Naive B cell (primary cell): ENCODE results near the gene RBMS3. TPM values are rescaled to one million over a fixed set of nuclear protein-coding genes. Genes with fewer than 3 reads are reported as not detected.

Experiments
- ATAC-seq, 2 donors: fragments of 150-1000 bp; cut with Tn5 transposase; 2 replicates each; pipeline ENCODE4 v1.10.0; 2021; ENCODE audit warnings: low read depth in 2 of 2, mild to moderate bottlenecking in 2 of 2, moderate library complexity in 2 of 2
- DNase-seq: peaks from one replicate; pipeline ENCODE4 v3.0.0; 2022
- H3K27ac Mint-ChIP-seq, 6 donors: one replicate each; pipeline ENCODE4 v1.8.0; 2020 to 2022; ENCODE audit warnings: mild to moderate bottlenecking in 6 of 6, mixed read lengths in 6 of 6, moderate library complexity in 5 of 6, inconsistent platforms in 2 of 6
- H3K27me3 Mint-ChIP-seq, 3 donors: one replicate each; pipeline ENCODE4 v1.8.0; 2021 to 2022; ENCODE audit warnings: mixed read lengths in 3 of 3, mild to moderate bottlenecking in 1 of 3
- H3K36me3 Mint-ChIP-seq, 2 donors: one replicate each; pipeline ENCODE4 v1.8.0; 2020 to 2022; ENCODE audit warnings: mixed read lengths in 2 of 2, inconsistent platforms in 1 of 2, mild to moderate bottlenecking in 1 of 2
- H3K4me1 Mint-ChIP-seq, 3 donors: one replicate each; pipeline ENCODE4 v1.8.0; 2020 to 2022; ENCODE audit warnings: mixed read lengths in 3 of 3, inconsistent platforms in 1 of 3, mild to moderate bottlenecking in 1 of 3, moderate library complexity in 1 of 3
- H3K4me3 Mint-ChIP-seq, 8 donors: one replicate each; pipeline ENCODE4 v1.8.0; 2020 to 2022; ENCODE audit warnings: mild to moderate bottlenecking in 8 of 8, mixed read lengths in 8 of 8, moderate library complexity in 8 of 8, inconsistent platforms in 2 of 8
- H3K9me3 Mint-ChIP-seq, 7 donors: one replicate each; pipeline ENCODE4 v1.8.0; 2020 to 2022; ENCODE audit warnings: mixed read lengths in 7 of 7, mild to moderate bottlenecking in 5 of 7, inconsistent platforms in 2 of 7, moderate library complexity in 1 of 7
- polyA plus RNA-seq, 6 donors: library from polyadenylated mRNA; unstranded; fragments of 300-500 nt; fragmentation: Illumina TruSeq; gene quantifications; one replicate each; pipeline ENCODE4 v1.2.3, GENCODE V29; 2021; ENCODE audit warnings: low read depth in 6 of 6

The RBMS3 gene
- polyA plus RNA-seq, 6 donors from 2014 or later: 0.12 to 1.3 (median 0.45) TPM; not detected in 3

DNA sequence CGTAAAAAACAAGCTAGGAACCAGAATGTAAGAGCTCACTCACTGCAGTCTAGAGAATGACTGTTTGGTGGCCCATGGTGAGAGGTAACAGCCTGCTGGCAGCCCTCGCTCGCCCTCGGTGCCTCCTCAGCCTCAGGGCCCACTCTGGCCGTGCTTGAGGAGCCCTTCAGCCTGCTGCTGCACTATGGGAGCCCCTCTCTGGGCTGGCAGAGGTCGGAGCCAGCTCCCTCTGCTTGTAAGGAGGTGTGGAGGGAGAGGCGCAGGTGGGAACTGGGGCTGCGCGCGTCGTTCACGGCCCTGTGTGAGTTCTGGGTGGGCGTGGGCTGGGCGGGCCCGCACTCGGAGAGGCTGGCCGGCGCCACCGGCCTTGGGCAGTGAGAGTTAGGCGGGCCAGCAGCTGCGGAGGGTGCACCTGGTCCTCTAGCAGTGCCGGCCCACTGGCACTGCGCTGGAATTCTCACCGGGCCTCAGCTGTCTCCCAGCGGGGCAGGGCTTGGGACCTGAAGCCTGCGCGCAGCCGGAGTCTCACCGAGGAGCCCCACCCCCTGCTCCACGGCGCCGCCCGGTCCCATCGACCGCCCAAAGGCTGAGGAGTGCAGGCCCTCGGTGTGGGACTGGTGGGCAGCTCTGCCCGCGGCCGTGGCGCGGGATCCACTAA is 420.6 kb downstream of the RBMS3 start:
- no peak overlapping the region for H3K4me3 Mint-ChIP-seq
- peaks cover 0 to 3% (median 0%) of the 10 kb centered on the region in 3 donors for H3K27me3 Mint-ChIP-seq
- H3K4me1 Mint-ChIP-seq: no peaks in the 10 kb centered on the region
- H3K27ac Mint-ChIP-seq: no peak overlapping the region
- ATAC-seq (no peak), DNase-seq (no peak)
- H3K36me3 Mint-ChIP-seq: no peaks in the 10 kb centered on the region
- H3K9me3 Mint-ChIP-seq: peaks cover 0 to 20% (median 9%) of the 10 kb centered on the region in 7 donors

DNA sequence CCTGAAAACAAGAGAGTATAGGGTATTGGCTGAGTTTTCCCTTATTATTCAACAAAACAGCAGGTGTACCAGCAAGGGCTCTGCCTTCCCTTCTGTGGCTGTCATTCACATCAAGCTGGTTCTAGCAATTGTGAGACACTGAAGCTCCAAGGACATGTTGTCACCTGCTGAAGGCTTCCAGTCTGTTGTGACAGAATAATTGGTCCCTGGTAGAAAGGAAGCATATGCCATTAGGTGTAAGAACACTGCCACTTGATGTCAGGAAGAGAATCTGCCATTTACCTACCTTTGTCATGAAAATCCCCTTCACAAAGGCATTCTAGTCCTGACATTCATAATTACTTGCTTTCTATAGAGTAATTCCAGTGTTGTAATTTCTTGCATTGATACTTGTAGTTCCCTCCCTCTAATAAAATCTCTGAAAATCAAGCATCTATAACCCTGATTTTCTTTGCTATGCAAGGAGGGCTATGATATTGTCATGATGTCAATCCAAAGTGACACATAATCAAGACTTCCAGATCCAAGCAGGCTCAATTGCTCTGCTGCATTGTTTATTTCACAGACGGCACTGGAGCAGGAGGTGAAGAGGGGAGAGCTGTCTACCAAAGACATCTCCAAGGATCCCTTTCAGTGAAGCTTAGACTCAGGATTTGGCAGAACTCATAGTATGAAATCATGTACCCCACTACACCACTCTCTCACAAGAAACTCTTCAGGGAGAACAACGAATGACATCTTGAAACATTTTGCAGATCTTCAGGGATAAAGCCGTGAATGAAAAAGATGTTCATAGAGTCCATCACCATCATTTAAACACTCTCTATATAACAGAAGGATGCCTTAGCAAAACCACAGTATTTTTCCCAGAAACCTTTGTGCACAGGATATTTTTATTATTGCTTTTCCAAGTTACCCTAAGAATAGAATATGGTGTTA is 425.3 kb downstream of the RBMS3 start:
- Mint-ChIP-seq H3K27ac (no peak overlapping the region), H3K9me3 (peaks cover 0 to 5% (median 3%) of the 10 kb centered on the region in 7 donors), H3K4me3 (no peak overlapping the region), H3K27me3 (peaks cover 0 to 3% (median 0%) of the 10 kb centered on the region in 3 donors), H3K36me3 (no peaks in the 10 kb centered on the region), H3K4me1 (no peaks in the 10 kb centered on the region)
- DNase-seq (no peak), ATAC-seq (no peak)

DNA sequence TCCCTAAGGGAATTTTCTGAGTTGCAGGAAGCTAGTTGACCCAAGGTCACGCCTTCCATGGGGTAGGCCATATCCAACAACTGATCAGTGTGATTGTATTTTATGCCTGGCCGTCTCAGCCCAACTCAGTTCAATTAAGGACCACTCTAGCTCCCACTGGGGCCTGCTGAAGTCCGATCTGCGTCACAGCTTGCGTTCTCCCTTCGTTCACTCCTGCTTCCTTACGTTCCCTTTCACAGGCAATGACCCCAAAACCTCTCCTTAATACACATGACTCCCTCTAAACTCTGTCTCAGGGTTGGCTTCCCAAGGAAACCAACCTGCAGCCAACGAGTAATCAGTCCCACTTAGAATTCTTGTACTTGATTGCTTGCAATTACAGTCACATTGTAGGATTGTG is 428.0 kb downstream of the RBMS3 start:
- ATAC-seq (no peak), DNase-seq (no peak)
- Mint-ChIP-seq H3K9me3 (no peaks in the 10 kb centered on the region), H3K27me3 (no peaks in the 10 kb centered on the region), H3K4me3 (no peak overlapping the region), H3K36me3 (no peaks in the 10 kb centered on the region), H3K27ac (no peak overlapping the region), H3K4me1 (no peaks in the 10 kb centered on the region)

DNA sequence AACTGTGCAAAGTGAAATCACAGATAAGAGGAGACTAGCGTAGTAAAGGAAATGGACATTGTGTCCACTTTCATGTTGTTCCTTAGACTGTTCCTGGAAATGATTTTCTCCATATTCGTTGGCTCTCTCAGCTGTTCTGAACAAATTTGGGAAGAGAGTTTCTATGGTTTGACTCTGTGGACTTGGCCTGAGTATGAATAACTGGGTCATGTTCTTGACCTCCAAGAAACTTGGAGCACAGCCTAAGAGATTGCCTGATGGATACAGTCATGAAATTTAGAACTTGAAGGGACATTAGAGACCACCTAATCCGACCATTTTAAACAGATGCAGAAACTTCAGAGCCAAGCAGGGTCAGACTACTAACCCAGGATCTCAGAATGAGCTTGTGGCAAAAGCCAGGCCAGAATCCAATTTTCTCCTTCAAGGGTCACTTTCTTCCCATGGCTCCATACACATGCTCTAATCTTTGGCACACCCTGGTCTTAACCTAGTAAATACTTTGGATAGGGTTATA is 430.4 kb downstream of the RBMS3 start:
- H3K9me3 Mint-ChIP-seq: no peaks in the 10 kb centered on the region
- no peaks in the 10 kb centered on the region for H3K27me3 Mint-ChIP-seq
- no peak overlapping the region for H3K27ac Mint-ChIP-seq
- H3K36me3 Mint-ChIP-seq: no peaks in the 10 kb centered on the region
- no peak overlapping the region for H3K4me3 Mint-ChIP-seq
- ATAC-seq: no peak
- no peaks in the 10 kb centered on the region for H3K4me1 Mint-ChIP-seq
- no peak for DNase-seq

DNA sequence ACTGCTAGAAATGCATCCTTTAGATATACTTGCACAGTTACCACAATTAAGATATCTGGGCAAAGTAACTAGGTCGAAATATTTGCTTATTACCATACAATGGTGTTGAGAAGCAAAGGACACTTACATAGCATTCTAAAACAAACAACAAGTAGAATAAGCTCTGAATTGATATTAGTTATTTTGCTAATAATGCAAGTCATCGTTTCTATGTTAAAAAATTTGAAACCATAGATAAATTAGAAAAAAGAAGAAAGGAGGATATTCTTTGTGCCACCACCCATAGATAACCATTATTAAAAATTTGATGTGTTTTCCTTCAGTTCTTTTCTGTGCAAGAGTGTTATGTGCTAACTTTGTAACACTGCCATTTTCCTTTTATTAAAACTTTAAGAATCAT is 435.3 kb downstream of the RBMS3 start:
- Mint-ChIP-seq H3K27ac (no peak overlapping the region), H3K4me1 (no peaks in the 10 kb centered on the region), H3K4me3 (no peak overlapping the region), H3K36me3 (no peaks in the 10 kb centered on the region), H3K9me3 (no peaks in the 10 kb centered on the region), H3K27me3 (no peaks in the 10 kb centered on the region)
- ATAC-seq (no peak), DNase-seq (no peak)

DNA sequence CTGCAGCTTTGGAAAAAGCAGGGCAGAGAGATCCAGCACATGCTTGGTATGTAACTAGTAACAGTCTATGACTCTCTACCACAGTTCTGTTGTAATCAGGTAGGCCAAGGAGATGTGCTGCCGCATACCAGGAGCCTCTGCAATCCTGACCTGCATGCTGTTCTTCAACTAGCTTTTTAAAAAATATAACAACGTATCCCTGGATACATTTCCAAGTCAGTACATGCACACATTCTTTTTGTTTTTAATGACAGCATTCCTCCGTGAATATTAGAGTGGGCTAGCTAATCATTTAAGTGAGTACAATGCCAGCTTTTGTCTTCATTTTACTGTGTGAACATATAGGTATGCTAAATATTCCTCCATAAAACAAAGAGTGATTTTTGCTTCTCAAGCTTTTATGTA is 437.8 kb downstream of the RBMS3 start:
- H3K27ac Mint-ChIP-seq: no peak overlapping the region
- ATAC-seq: no peak
- no peak overlapping the region for H3K4me3 Mint-ChIP-seq

DNA sequence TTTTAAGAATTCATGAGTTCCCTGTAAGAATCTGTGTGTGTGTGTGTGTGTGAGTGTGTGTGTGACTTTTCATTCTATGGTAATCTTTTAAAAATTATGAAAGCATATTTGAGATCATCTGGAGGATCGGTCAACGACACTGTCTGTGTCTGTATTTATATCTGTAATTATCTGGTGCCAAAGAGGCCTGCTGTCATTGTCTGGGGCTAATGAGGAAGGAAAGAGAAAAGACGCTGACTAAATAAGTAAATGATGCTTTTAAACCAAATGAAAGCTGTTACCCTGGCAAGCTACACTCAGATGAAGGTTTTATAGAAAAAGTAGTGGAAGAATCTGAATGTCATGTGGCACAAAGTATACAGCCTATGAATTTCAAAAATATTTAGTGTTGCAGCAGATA is 439.8 kb downstream of the RBMS3 start:
- DNase-seq: no peak
- H3K27ac Mint-ChIP-seq: no peak overlapping the region

More for the DNA sequence above, 437.8 kb downstream of the RBMS3 start:
- Mint-ChIP-seq H3K27me3 (no peaks in the 10 kb centered on the region), H3K36me3 (no peaks in the 10 kb centered on the region), H3K9me3 (no peaks in the 10 kb centered on the region), H3K4me1 (no peaks in the 10 kb centered on the region)
- DNase-seq: no peak

DNA sequence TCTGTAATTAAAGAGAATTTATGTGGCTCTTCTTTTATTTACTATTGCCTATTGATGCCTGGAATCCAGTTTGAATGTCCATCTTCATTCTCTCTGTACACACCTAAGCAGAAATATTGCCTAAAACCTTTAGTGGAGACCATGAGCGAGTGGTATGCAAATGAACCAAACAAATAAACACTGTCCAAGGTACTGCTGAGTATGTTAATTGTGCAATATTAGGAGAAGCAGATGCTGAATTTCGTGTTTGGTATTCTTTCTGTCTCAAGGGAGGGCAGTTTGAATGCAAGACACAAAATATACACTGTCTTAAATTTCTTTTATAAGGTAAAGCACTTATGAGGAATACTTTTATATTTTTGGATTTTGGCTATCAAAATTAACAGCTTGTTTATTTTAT is 440.9 kb downstream of the RBMS3 start:
- H3K4me3 Mint-ChIP-seq: no peak overlapping the region
- peaks cover 0 to 7% (median 2%) of the 10 kb centered on the region in 7 donors for H3K9me3 Mint-ChIP-seq
- no peaks in the 10 kb centered on the region for H3K4me1 Mint-ChIP-seq

More for the DNA sequence above, 439.8 kb downstream of the RBMS3 start:
- Mint-ChIP-seq H3K4me1 (no peaks in the 10 kb centered on the region), H3K4me3 (no peak overlapping the region), H3K9me3 (peaks cover 0 to 2% (median 0%) of the 10 kb centered on the region in 7 donors), H3K27me3 (no peaks in the 10 kb centered on the region), H3K36me3 (no peaks in the 10 kb centered on the region)
- ATAC-seq: no peak

DNA sequence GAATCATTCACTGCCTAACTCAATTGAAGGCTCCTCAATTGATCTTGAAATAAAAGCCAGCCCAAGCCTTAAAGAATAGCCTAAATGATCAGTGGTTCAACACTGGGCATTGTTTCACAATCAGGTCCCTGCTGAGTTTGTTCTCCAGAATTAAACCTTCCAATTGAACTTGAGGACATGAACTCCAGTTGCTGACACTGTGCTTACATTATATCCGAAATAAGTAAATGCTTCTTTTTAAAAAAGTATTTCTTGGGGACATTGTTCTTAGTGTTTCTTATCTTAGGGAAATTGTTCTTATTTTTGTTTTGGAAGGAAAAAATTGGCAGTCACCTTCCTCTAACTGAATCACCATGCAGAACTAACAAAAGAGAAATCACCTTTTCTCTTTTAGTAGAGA is 450.2 kb downstream of the RBMS3 start:
- Mint-ChIP-seq H3K36me3 (no peaks in the 10 kb centered on the region), H3K4me3 (no peak overlapping the region), H3K9me3 (peaks cover 0 to 7% (median 3%) of the 10 kb centered on the region in 7 donors), H3K27ac (no peak overlapping the region), H3K27me3 (peaks cover 0 to 5% (median 0%) of the 10 kb centered on the region in 3 donors), H3K4me1 (no peaks in the 10 kb centered on the region)
- ATAC-seq: no peak
- DNase-seq: no peak

More for the DNA sequence above, 440.9 kb downstream of the RBMS3 start:
- no peak for ATAC-seq
- Mint-ChIP-seq H3K36me3 (no peaks in the 10 kb centered on the region), H3K27me3 (no peaks in the 10 kb centered on the region), H3K27ac (no peak overlapping the region)
- DNase-seq: no peak

DNA sequence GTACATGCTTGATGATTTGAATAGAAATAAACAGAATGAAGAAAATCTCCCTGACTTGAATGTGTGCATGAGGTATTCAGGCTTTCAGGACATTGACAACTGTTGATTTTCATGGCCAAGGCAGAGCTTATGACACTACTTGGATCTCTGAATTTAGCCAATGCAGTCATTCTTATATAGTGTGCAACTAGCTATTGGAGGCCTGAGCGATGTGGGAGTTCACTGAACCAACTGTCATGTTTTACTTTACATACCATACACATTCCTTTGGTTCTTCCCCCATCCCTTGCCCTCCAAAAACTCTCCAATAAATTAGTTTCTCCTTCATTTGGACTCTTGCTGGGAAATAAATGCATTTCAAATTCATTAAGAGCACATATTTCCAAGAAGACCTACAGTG is 460.4 kb downstream of the RBMS3 start:
- Mint-ChIP-seq H3K36me3 (no peaks in the 10 kb centered on the region), H3K27me3 (no peaks in the 10 kb centered on the region), H3K4me1 (no peaks in the 10 kb centered on the region), H3K4me3 (no peak overlapping the region), H3K9me3 (peaks cover 0 to 2% (median 0%) of the 10 kb centered on the region in 7 donors), H3K27ac (no peak overlapping the region)
- ATAC-seq (no peak), DNase-seq (no peak)

DNA sequence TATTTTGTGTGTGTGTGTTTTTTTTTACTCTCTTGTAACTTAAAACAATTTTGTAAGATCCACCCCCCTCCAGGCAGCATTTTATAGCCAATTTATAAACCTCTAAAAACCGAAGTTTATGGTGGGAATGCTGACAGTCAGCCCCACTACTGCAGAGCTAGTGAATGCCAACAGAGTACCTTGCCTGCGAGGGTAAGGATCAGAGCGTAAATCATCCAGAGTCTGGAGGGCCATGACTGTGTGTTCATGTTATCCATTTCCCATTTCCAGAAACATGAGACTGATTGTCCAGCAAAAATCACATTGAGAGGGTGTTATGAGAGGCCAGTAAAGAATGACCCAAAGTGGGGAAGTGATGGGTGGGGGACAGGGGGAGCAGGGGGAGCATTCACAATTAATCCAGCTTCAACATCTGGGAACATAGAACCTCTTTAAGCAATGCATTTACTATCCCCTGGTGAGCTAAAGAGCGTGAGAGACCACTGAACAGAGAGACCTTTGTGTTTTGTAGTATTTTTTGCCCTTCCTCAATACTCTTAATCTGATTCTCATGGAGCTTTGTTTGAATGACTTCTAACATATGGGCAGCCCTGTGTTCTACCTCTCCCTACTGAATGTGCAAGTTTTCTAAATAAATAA is 464.5 kb downstream of the RBMS3 start:
- Mint-ChIP-seq H3K9me3 (no peaks in the 10 kb centered on the region), H3K36me3 (no peaks in the 10 kb centered on the region), H3K27me3 (no peaks in the 10 kb centered on the region), H3K27ac (no peak overlapping the region), H3K4me1 (no peaks in the 10 kb centered on the region), H3K4me3 (no peak overlapping the region)
- ATAC-seq (no peak), DNase-seq (no peak)

DNA sequence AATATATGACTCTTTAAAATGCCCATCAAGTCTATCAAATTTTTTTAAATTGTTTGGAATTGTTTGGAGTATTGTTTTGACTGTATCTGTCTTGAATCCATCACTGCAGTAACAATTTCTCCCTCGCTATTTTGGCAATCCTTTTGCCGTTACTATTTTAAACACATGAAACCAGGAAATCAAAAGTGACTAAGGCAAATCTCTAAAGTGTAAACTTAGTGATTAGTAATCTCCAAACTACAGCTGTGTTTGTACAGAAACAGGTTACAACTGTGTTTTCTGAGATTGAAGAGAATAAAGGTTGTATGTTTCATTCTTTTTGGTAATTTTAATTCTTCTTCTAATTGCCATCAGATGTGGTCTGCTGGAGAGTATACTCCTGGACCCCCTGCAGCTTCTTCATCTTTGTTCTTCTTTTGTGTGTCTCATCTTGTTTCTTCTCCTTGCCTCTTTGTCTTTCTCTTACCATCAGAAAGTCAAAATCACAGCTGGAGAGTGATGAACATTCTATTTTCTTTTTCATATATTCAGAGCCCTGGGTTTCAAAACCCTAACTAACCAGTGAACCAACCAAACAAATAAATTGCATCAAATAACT is 465.4 kb downstream of the RBMS3 start:
- ATAC-seq (no peak), DNase-seq (no peak)
- H3K4me1 Mint-ChIP-seq: no peaks in the 10 kb centered on the region
- H3K27ac Mint-ChIP-seq: no peak overlapping the region
- H3K27me3 Mint-ChIP-seq: no peaks in the 10 kb centered on the region
- H3K4me3 Mint-ChIP-seq: no peak overlapping the region
- H3K36me3 Mint-ChIP-seq: no peaks in the 10 kb centered on the region
- no peaks in the 10 kb centered on the region for H3K9me3 Mint-ChIP-seq

DNA sequence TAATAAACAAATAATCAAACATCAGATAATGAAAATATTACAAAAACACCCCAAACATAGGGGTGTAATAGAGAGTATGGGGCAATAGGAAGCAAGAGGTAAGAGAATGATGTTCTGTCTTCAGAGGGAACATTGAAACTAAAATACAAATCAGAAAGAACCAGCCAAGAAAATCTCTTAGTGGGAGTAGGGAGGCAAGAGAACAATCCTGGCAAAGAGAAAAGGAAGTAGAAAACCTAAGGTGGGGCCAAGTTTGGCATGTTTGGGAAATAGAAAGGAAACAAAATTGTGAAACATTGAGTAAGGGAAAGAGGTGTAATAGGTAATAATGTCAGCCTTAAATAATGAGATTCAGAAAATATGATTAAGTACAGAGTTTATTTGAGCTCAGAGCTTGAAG is 467.1 kb downstream of the RBMS3 start:
- H3K27ac Mint-ChIP-seq: no peak overlapping the region
- no peaks in the 10 kb centered on the region for H3K36me3 Mint-ChIP-seq
- H3K4me3 Mint-ChIP-seq: no peak overlapping the region
- ATAC-seq: no peak
- DNase-seq: no peak
- H3K9me3 Mint-ChIP-seq: no peaks in the 10 kb centered on the region
- no peaks in the 10 kb centered on the region for H3K27me3 Mint-ChIP-seq
- H3K4me1 Mint-ChIP-seq: no peaks in the 10 kb centered on the region
